SIG-M5 treated with dmso at 0.1 percent for 504 hours (cell line): ENCODE results near the gene EML4.
"Not testable (repeated sequence)": the region's sequence is repeated elsewhere in the genome, so short reads cannot be mapped to it uniquely, and the experiment has no call there.

Experiments used
- DNase-seq: peaks from one replicate; lab custom pipeline; 2025; ENCODE audit not compliant: unreplicated experiment; lab: John Stamatoyannopoulos, UW

EML4 gene

GRCh38 chr2:42342795-42343241 is 173.7 kb downstream of the EML4 start:
- DNase-seq, result no peak

- no peak for DNase-seq
Measured at GRCh38 chr2:42345986-42346385, 176.8 kb downstream of the EML4 start.

- DNase-seq, result not testable (repeated sequence)
Measured at GRCh38 chr2:42346856-42347255, 177.7 kb downstream of the EML4 start.

GRCh38 chr2:42347518-42347917 is 178.4 kb downstream of the EML4 start:
- not testable (repeated sequence) for DNase-seq

- DNase-seq, result no peak
Measured at GRCh38 chr2:42348113-42348805, 179.1 kb downstream of the EML4 start.

GRCh38 chr2:42350434-42351063 is 181.4 kb downstream of the EML4 start:
- DNase-seq, result no peak

GRCh38 chr2:42351864-42352263 is 182.7 kb downstream of the EML4 start:
- no peak for DNase-seq

- no peak for DNase-seq
Measured at GRCh38 chr2:42353792-42354429, 184.8 kb downstream of the EML4 start.

GRCh38 chr2:42359304-42359964 is 190.3 kb downstream of the EML4 start:
- DNase-seq, result peak; percentile 14

- peak; percentile 76 for DNase-seq
Measured at GRCh38 chr2:42359965-42360483, 190.9 kb downstream of the EML4 start.

- no peak for DNase-seq
Measured at GRCh38 chr2:42360493-42360889, 191.3 kb downstream of the EML4 start.

- DNase-seq, result peak; percentile 95
Measured at GRCh38 chr2:42360890-42361727, 192.0 kb downstream of the EML4 start, which contains the start of gene COX7A2L. Gene COX7A2L, minus strand, starts transcription at chr2:42361217. Its CDS starts 56 bp downstream, at chr2:42361161.

- DNase-seq, result no peak
Measured at GRCh38 chr2:42361728-42362283, 192.7 kb downstream of the EML4 start.

- no peak for DNase-seq
Measured at GRCh38 chr2:42363413-42363812, 194.3 kb downstream of the EML4 start.

GRCh38 chr2:42364658-42365057 is 195.5 kb downstream of the EML4 start:
- no peak for DNase-seq

- DNase-seq, result peak; percentile 1
Measured at GRCh38 chr2:42366411-42366810, 197.3 kb downstream of the EML4 start.

- DNase-seq, result no peak
Measured at GRCh38 chr2:42367835-42368234, 198.7 kb downstream of the EML4 start.

GRCh38 chr2:42368817-42369531 is 199.8 kb downstream of the EML4 start:
- no peak for DNase-seq

- DNase-seq, result no peak
Measured at GRCh38 chr2:42369532-42370229, 200.5 kb downstream of the EML4 start.
